Measurements from ENCODE around the gene TGIF2. TPM values are rescaled to one million over a fixed set of nuclear protein-coding genes. Genes with fewer than 3 reads are reported as not detected.
A peak's percentile ranks its signal among the peaks of the same experiment; 100 is the strongest.

Gene TGIF2
- total RNA-seq, 2 experiments from 2014 or later = 44.9 to 48.7 TPM

- intact Hi-C loops (cut with DNase I, micrococcal nuclease) = no loop called here
- H3K4me1 Mint-ChIP-seq = peaks cover 27% of the 10 kb centered on the region
- CTCF ChIA-PET = interaction anchor here (1.6 kb wide), 1 partner anchor 334 kb away, joined by 3 read pairs; no protein-coding TSS in a partner anchor
Observed at GRCh38 chr20:36585410-36586125, 12.2 kb downstream of the TGIF2 start.

DNA sequence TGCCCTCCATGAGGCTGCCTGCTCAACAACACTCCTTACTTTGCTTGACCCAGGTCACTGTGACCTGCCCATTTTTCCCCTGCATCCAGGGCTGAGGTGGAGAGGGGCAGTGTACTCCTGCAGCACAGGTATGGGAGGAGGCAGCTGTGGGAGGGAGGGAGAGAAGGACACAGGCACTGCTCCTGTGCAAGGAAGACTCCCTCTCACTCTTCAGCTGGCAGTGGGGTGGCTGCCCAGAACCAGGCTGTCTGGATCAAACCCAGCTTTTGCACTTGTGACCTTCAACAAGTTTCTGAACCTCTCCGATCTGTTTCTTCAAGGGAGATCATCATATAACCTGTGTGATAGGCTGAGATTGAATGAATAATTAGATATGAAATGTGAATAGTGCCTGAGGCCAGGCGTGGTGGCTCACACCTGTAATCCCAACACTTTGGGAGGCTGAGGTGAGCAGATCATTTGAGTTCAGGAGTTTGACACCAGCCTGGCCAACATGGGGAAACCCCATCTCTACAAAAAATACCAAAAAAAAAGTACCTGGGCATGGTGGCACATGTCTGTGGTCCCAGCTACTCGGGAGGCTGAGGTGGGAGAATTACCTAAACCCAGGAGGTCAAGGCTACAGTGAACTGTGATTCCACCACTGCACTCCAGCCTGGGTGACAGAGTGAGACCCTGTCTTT, 14.1 kb downstream of the TGIF2 start:
- no peaks in the 10 kb centered on the region for H3K9me3 Mint-ChIP-seq (ENCODE audit: low read depth)
- H3K4me1 Mint-ChIP-seq = peaks cover 34% of the 10 kb centered on the region
- no peak for ATAC-seq
- no peaks in the 10 kb centered on the region for H3K27me3 Mint-ChIP-seq
- peaks cover 40% of the 10 kb centered on the region for H3K36me3 Mint-ChIP-seq (ENCODE audit: low read depth)
- ChIA-PET POLR2A (interaction anchor here (0.9 kb wide), 1 partner anchor 11 kb away, joined by 5 read pairs; no protein-coding TSS in a partner anchor), CTCF (interaction anchor here (0.6 to 5.6 kb wide), 4 partner anchors 18 to 292 kb away, joined by 3 to 36 read pairs (median 4); partner anchors contain the start of gene RAB5IF)
- intact Hi-C loops (cut with DNase I, micrococcal nuclease) = no loop called here
- no peak for DNase-seq
- H3K4me3 Mint-ChIP-seq = no peak overlapping the region
- peak overlapping the region; percentile 67 for H3K27ac Mint-ChIP-seq

More at GRCh38 chr20:36585410-36586125, 12.2 kb downstream of the TGIF2 start:
- H3K27ac Mint-ChIP-seq = no peak overlapping the region
- no peaks in the 10 kb centered on the region for H3K9me3 Mint-ChIP-seq (ENCODE audit: low read depth)
- ATAC-seq = no peak
- peaks cover 35% of the 10 kb centered on the region for H3K36me3 Mint-ChIP-seq (ENCODE audit: low read depth)
- H3K27me3 Mint-ChIP-seq = no peaks in the 10 kb centered on the region
- H3K4me3 Mint-ChIP-seq = no peak overlapping the region
- DNase-seq = no peak
- POLR2A ChIA-PET = no interaction called here

GRCh38 chr20:36591281-36591680, 17.9 kb downstream of the TGIF2 start:
- Mint-ChIP-seq H3K27me3 (no peaks in the 10 kb centered on the region), H3K4me1 (peaks cover 63% of the 10 kb centered on the region), H3K27ac (peak overlapping the region; percentile 47), H3K4me3 (no peak overlapping the region), H3K9me3 (ENCODE audit: low read depth) (no peaks in the 10 kb centered on the region), H3K36me3 (ENCODE audit: low read depth) (peaks cover 48% of the 10 kb centered on the region)
- DNase-seq (no peak), ATAC-seq (no peak)
- POLR2A ChIA-PET = interaction anchor here (0.7 to 1.9 kb wide), 3 partner anchors 12 to 547 kb away, joined by 5 to 12 read pairs (median 6); no protein-coding TSS in a partner anchor
- intact Hi-C loops (cut with DNase I, micrococcal nuclease) = no loop called here
- CTCF ChIA-PET = interaction anchor here (1.0 to 5.6 kb wide), 2 partner anchors 14 to 15 kb away, joined by 3 to 36 read pairs; partner anchors contain the start of gene RAB5IF

GRCh38 chr20:36591854-36592641, 18.7 kb downstream of the TGIF2 start:
- peaks cover 46% of the 10 kb centered on the region for H3K36me3 Mint-ChIP-seq (ENCODE audit: low read depth)
- peak overlapping the region; percentile 4 for H3K4me3 Mint-ChIP-seq

DNA sequence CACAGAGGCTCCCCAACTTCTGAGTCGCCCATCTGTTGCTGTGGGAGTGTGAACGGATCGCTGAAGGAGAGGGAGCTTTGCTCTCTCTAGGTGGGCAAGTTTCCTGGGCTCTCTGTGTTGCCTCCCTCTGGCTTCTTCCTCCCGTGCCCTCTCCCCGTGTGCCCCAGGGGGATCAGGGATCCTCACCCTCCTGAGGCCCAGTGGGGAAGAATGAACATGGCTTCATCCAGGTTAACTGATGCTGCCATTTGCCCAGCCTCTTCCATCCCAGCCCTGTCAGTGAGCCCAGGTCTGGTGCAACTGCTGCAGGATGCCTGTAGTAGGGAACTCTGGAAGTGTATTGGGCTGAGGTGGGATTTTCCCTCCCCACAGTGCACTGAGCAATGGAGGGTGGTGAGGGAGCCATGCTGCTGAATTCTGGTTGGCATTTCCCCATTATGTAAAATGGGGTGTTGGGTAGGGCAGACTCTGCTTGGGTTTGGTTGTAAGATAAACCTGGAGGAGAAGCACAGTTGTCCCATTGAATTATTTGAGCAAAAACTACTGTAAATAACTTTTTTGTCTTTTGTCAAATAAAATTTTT, 20.0 kb downstream of the TGIF2 start:
- no peak overlapping the region for H3K4me3 Mint-ChIP-seq
- ATAC-seq (no peak), DNase-seq (no peak)
- CTCF ChIA-PET = interaction anchor here (1.5 to 4.2 kb wide), 3 partner anchors 12 to 22 kb away, joined by 4 to 47 read pairs (median 18); partner anchors contain the start of gene RAB5IF
- peak overlapping the region; percentile 42 for H3K27ac Mint-ChIP-seq
- H3K9me3 Mint-ChIP-seq (ENCODE audit: low read depth) = no peaks in the 10 kb centered on the region
- intact Hi-C loops (cut with DNase I, micrococcal nuclease) = no loop called here
- H3K4me1 Mint-ChIP-seq = peaks cover 50% of the 10 kb centered on the region
- H3K27me3 Mint-ChIP-seq = no peaks in the 10 kb centered on the region
- peaks cover 42% of the 10 kb centered on the region for H3K36me3 Mint-ChIP-seq (ENCODE audit: low read depth)
- POLR2A ChIA-PET = interaction anchor here (3.4 kb wide), 1 partner anchor 12 kb away, joined by 13 read pairs; the partner anchor contains the start of gene RAB5IF

More at GRCh38 chr20:36591854-36592641, 18.7 kb downstream of the TGIF2 start:
- ATAC-seq (peak; percentile 50), DNase-seq (peak; percentile 76)
- Mint-ChIP-seq H3K4me1 (peaks cover 57% of the 10 kb centered on the region), H3K9me3 (ENCODE audit: low read depth) (no peaks in the 10 kb centered on the region), H3K27me3 (no peaks in the 10 kb centered on the region), H3K27ac (peak overlapping the region; percentile 69)
- intact Hi-C loops (cut with DNase I, micrococcal nuclease) = no loop called here
- ChIA-PET POLR2A (interaction anchor here (0.5 to 1.9 kb wide), 8 partner anchors 12 to 548 kb away, joined by 3 to 12 read pairs (median 5); partner anchors contain the start of gene NDRG3), CTCF (interaction anchor here (0.6 to 5.6 kb wide), 5 partner anchors 13 to 184 kb away, joined by 3 to 36 read pairs (median 3); partner anchors contain the start of gene RAB5IF)

GRCh38 chr20:36599912-36600345, 26.5 kb downstream of the TGIF2 start:
- ATAC-seq (peak; percentile 14), DNase-seq (no peak)
- Mint-ChIP-seq H3K27ac (no peak overlapping the region), H3K4me3 (no peak overlapping the region), H3K4me1 (peaks cover 20% of the 10 kb centered on the region), H3K36me3 (ENCODE audit: low read depth) (peaks cover 10% of the 10 kb centered on the region), H3K27me3 (no peaks in the 10 kb centered on the region), H3K9me3 (ENCODE audit: low read depth) (no peaks in the 10 kb centered on the region)
- intact Hi-C loops (cut with DNase I, micrococcal nuclease) = no loop called here
- ChIA-PET CTCF (interaction anchor here (0.6 to 1.4 kb wide), 2 partner anchors 10 to 22 kb away, joined by 3 to 4 read pairs; no protein-coding TSS in a partner anchor), POLR2A (interaction anchor here (0.6 kb wide), 1 partner anchor 27 kb away, joined by 3 read pairs; no protein-coding TSS in a partner anchor)

DNA sequence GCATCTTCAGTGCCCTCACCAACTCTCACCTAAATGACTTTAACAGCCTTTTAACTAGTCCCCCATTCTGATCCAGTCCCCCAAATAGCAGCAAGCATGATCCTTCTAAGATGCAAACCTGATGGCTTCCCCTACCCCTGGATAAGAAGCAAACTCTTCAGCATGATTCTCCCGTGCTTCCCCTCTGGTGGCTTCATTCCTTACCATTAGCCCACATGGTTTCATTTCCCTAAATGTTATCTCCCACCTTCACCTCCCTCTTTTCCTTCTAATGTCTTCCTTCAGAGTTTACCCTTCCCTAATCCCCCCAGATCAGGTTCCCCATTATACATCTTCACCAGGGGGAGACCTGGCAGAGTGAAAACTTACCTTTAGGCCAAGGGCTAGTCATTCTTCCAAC, 28.1 kb downstream of the TGIF2 start:
- no peak overlapping the region for H3K4me3 Mint-ChIP-seq
- ChIA-PET POLR2A (interaction anchor here (0.6 to 1.0 kb wide), 3 partner anchors 10 to 1195 kb away, joined by 3 to 7 read pairs (median 4); no protein-coding TSS in a partner anchor), CTCF (no interaction called here)
- H3K4me1 Mint-ChIP-seq = peaks cover 11% of the 10 kb centered on the region
- H3K9me3 Mint-ChIP-seq (ENCODE audit: low read depth) = no peaks in the 10 kb centered on the region
- no peak for ATAC-seq
- H3K27me3 Mint-ChIP-seq = no peaks in the 10 kb centered on the region
- peaks cover 8% of the 10 kb centered on the region for H3K36me3 Mint-ChIP-seq (ENCODE audit: low read depth)
- intact Hi-C loops (cut with DNase I, micrococcal nuclease) = no loop called here
- H3K27ac Mint-ChIP-seq = no peak overlapping the region
- DNase-seq = no peak

DNA sequence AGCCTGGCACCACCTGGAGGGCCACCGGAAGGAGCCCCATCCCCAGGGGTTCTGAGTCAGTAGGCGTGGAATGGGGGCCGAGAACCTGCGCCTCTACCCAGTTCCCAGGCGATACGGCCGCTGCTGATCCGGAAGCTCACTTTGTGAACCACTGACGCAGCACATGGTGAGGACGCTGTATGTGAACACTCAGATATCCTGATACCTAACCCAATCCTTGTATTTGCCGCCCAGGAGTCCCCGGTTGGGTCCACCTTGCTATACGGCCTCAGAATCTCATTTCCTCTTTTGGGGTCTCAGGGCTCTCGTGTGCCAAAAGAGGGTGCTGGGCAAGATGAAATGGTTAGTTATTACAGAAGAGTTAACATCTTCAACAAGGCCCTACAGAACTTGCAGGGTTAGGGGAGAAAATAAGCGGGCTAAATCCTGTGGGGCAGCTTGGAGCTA, 31.6 kb downstream of the TGIF2 start:
- peaks cover 20% of the 10 kb centered on the region for H3K4me1 Mint-ChIP-seq
- H3K9me3 Mint-ChIP-seq (ENCODE audit: low read depth) = no peaks in the 10 kb centered on the region
- POLR2A ChIA-PET = interaction anchor here (1.0 to 2.3 kb wide), 5 partner anchors 10 to 41 kb away, joined by 3 to 14 read pairs (median 8); partner anchors contain the start of genes SLA2 and TGIF2
- peaks cover 23% of the 10 kb centered on the region for H3K36me3 Mint-ChIP-seq (ENCODE audit: low read depth)
- H3K27me3 Mint-ChIP-seq = no peaks in the 10 kb centered on the region
- H3K4me3 Mint-ChIP-seq = peak overlapping the region; percentile 100
- peak overlapping the region; percentile 96 for H3K27ac Mint-ChIP-seq
- CTCF ChIA-PET = interaction anchor here (0.6 to 4.2 kb wide), 19 partner anchors 9 to 184 kb away, joined by 3 to 47 read pairs (median 4); partner anchors contain the start of gene TGIF2
- intact Hi-C loops (cut with DNase I, micrococcal nuclease) = loop anchor here (1.0 kb wide), 8 partner anchors 10 to 651 kb away; partner anchors contain the start of genes TGIF2 (in 2 of the 2), DSN1 (in 1 of the 2), NDRG3 (in 1 of the 2) and SCAND1 (in 1 of the 2)
- peak; percentile 40 for ATAC-seq
- DNase-seq = peak; percentile 71

DNA sequence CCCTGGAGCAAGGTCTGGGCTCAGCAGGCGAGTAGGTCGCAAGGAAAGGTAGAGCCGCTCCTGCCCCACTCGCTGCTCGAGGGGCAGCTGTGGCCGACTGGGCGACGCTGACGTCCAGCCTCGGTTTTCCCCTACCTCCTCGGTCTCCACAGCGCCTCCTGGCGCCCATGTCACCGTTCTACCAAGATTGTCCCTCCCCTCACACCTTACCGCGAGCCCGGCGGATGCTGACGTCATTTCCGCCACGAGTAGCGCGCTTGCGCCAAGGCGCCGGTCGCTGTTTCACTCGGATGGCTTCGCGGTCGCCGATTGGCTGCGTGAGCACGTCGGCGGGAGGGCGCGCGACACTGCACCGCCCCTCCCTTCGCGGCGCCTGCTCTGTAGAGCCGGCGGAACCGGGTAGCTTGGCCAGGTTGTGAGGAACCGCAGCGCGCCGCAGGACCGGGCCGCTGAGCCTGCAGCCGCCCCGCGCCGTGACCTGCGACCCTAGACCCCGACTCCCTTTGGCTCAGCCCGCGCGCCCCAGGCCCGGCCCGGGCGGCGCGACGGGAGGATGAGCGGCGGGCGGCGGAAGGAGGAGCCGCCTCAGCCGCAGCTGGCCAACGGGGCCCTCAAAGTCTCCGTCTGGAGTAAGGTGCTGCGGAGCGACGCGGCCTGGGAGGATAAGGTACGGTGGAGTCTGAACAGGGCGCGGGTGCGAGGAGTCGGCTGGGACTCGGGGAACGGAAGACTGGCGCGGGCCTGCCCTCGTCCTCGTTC, 32.2 kb downstream of the TGIF2 start, which contains the start of gene RAB5IF:
Gene RAB5IF (plus strand): TSS at position 381 of the 759 bp plus-strand sequence. CDS start 173 bp downstream, at position 554.
- Mint-ChIP-seq H3K27ac (peak within 1 kb of the TSS; percentile 96), H3K4me1 (peaks cover 17% of the 10 kb centered on the region), H3K4me3 (peak within 1 kb of the TSS; percentile 100), H3K27me3 (no peaks in the 10 kb centered on the region), H3K36me3 (ENCODE audit: low read depth) (peaks cover 27% of the 10 kb centered on the region), H3K9me3 (ENCODE audit: low read depth) (no peaks in the 10 kb centered on the region)
- CTCF ChIA-PET = interaction anchor here (0.5 to 4.2 kb wide), 25 partner anchors 10 to 1715 kb away, joined by 3 to 47 read pairs (median 4); partner anchors contain the start of genes SCAND1 and TGIF2
- POLR2A ChIA-PET = interaction anchor here (0.5 to 2.3 kb wide), 8 partner anchors 11 to 347 kb away, joined by 3 to 14 read pairs (median 4); partner anchors contain the start of genes SLA2 and TGIF2
- peak; percentile 91 for ATAC-seq
- peak; percentile 100 for DNase-seq
- intact Hi-C loops (cut with DNase I, micrococcal nuclease) = loop anchor here (1.0 to 2.0 kb wide), 9 partner anchors 10 to 651 kb away; partner anchors contain the start of genes TGIF2 (in 2 of the 2), DSN1 (in 1 of the 2), NDRG3 (in 1 of the 2) and SCAND1 (in 1 of the 2)
